PC-3 (cell line): ENCODE measurements around the gene PFKFB4.

Experiments used
- CTCF ChIP-seq: fragments of 300-600 bp; sonication (generic); conservative IDR thresholded peaks from 2 replicates; pipeline ENCODE4 v1.5.1; 2017; ENCODE audit warnings: antibody characterized with exemption, low read depth, mild to moderate bottlenecking, low read length
- EZH2 ChIP-seq: fragments of 300-600 bp; sonication (generic); IDR thresholded peaks from one replicate; pipeline ENCODE4 v1.6.1; 2017; ENCODE audit warnings: antibody characterized with exemption, mild to moderate bottlenecking, low read length; ENCODE audit not compliant: unreplicated experiment
- EZH2phosphoT487 ChIP-seq: fragments of 300-600 bp; sonication (generic); IDR thresholded peaks from 2 replicates; pipeline ENCODE4 v1.6.1; 2018; ENCODE audit warnings: mild to moderate bottlenecking, antibody characterized with exemption, low read length, borderline replicate concordance

DNA sequence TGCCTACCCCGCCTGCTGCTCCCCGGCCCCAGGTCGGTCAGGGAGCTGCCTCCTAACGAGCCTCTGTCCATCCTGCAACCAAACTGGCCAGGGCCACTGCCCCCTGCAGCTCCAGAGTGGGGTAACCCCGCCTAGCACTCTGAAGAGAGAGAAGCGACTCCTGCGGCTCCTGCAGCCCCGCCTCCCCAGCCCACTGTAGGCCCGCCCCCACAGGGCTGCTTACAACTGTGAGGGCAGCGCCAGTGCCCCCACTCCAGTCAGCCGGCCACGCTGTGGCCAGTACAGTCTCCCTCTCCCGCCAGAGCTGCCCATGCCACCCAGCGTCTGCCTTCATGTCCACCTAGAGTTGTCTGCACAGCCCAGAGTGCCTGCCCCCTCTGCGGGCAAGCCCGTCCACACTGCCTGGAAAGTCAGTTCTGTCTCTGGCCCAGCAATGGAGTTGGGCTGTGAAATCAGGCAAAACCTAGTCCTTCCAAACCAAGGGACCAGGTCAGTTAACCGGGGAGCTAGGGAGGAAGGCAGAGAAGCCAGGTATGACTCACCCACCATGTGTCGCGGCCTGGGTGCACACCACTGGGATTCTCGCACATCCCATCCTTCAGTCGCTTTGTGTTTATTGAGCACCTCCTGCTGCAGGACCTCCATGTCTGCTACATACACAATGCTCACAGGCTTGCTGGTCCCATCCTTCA lies 4.6 kb upstream of the PFKFB4 start:
- no peak for TF ChIP-seq CTCF
- TF ChIP-seq EZH2phosphoT487, result no peak
- no peak for TF ChIP-seq EZH2
